Nephron (organoid): ENCODE results near the gene TMEM14A.

Source experiments
- H3K27ac Mint-ChIP-seq, 3 experiments: 2 replicates each; pipeline ENCODE4 v1.8.0; 2020; ENCODE audit warnings: mixed read lengths in 3 of 3, mild to moderate bottlenecking in 2 of 3, moderate library complexity in 1 of 3
- H3K27me3 Mint-ChIP-seq: 2 replicates; pipeline ENCODE4 v1.8.0; 2021; ENCODE audit warnings: low read depth, mild to moderate bottlenecking, moderate library complexity, mixed read lengths
- H3K36me3 Mint-ChIP-seq: 2 replicates; pipeline ENCODE4 v1.8.0; 2020; ENCODE audit warnings: low read depth, mixed read lengths
- H3K4me1 Mint-ChIP-seq: 2 replicates; pipeline ENCODE4 v1.8.0; 2020; ENCODE audit warnings: mixed read lengths
- H3K4me3 Mint-ChIP-seq, 3 experiments: 2 replicates each; pipeline ENCODE4 v1.8.0; 2020; ENCODE audit warnings: mild to moderate bottlenecking in 3 of 3, mixed read lengths in 3 of 3, moderate library complexity in 2 of 3
- H3K9me3 Mint-ChIP-seq: 2 replicates; pipeline ENCODE4 v1.8.0; 2020; ENCODE audit warnings: mixed read lengths
- CTCF ChIP-seq, 3 experiments: fragments of 200-600 bp; sonication (generic); IDR thresholded peaks; one replicate each; pipeline ENCODE4 v1.5.0; 2021; ENCODE audit warnings: antibody characterized with exemption in 3 of 3; ENCODE audit not compliant: unreplicated experiment in 3 of 3

TMEM14A gene, protein sequence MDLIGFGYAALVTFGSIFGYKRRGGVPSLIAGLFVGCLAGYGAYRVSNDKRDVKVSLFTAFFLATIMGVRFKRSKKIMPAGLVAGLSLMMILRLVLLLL

GRCh38 chr6:52670502-52671409 lies at the start of gene TMEM14A:
TSS of gene TMEM14A (plus strand) at chr6:52671113. CDS start at chr6:52677103, 5,990 bp downstream.
- H3K27ac Mint-ChIP-seq = peak within 1 kb of the TSS; percentile 79 to 86 (median 85)
- H3K4me3 Mint-ChIP-seq = peak within 1 kb of the TSS; percentile 95 to 98 (median 96)
- peaks cover 20% of the 10 kb centered on the region for H3K4me1 Mint-ChIP-seq
- H3K9me3 Mint-ChIP-seq = no peaks in the 10 kb centered on the region
- no peaks in the 10 kb centered on the region for H3K27me3 Mint-ChIP-seq
- H3K36me3 Mint-ChIP-seq = peaks cover 12% of the 10 kb centered on the region
- no peak for TF ChIP-seq CTCF (IDR thresholded peaks at IDR 0.05; ENCODE audit: unreplicated experiment in 3 of 3)

DNA sequence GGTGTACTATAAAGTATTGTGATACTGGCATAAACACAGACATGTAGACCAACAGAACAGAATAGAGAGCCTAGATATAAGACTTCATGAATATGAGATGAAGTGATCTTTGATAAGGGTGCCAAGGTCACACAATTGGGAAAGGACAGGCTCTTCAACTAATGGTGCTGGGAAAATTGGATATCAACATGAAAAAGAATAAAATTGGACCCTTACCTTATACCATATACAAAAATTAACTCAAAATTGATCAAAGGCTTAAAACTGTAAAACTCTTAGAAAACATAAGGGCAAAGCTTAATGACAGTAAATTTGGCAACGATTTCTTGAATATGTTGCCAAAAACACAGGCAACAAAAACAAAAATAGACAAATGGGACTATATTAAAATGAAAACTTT lies 49.3 kb upstream of the TMEM14A start:
- H3K36me3 Mint-ChIP-seq = no peaks in the 10 kb centered on the region
- no peak overlapping the region for H3K4me3 Mint-ChIP-seq
- no peaks in the 10 kb centered on the region for H3K9me3 Mint-ChIP-seq
- peaks cover 3% of the 10 kb centered on the region for H3K4me1 Mint-ChIP-seq
- no peak overlapping the region for H3K27ac Mint-ChIP-seq
- no peaks in the 10 kb centered on the region for H3K27me3 Mint-ChIP-seq
- TF ChIP-seq CTCF (IDR thresholded peaks at IDR 0.05; ENCODE audit: unreplicated experiment in 3 of 3) = no peak

GRCh38 chr6:52622810-52623209 lies 48.1 kb upstream of the TMEM14A start:
- H3K27me3 Mint-ChIP-seq = no peaks in the 10 kb centered on the region
- H3K4me1 Mint-ChIP-seq = peaks cover 5% of the 10 kb centered on the region
- H3K27ac Mint-ChIP-seq = no peak overlapping the region
- no peaks in the 10 kb centered on the region for H3K36me3 Mint-ChIP-seq
- H3K9me3 Mint-ChIP-seq = no peaks in the 10 kb centered on the region
- no peak for TF ChIP-seq CTCF (IDR thresholded peaks at IDR 0.05; ENCODE audit: unreplicated experiment in 3 of 3)
- no peak overlapping the region for H3K4me3 Mint-ChIP-seq

GRCh38 chr6:52632011-52632410 lies 38.9 kb upstream of the TMEM14A start:
- Mint-ChIP-seq H3K9me3 (no peaks in the 10 kb centered on the region), H3K36me3 (no peaks in the 10 kb centered on the region), H3K27me3 (no peaks in the 10 kb centered on the region), H3K4me3 (no peak overlapping the region), H3K4me1 (peaks cover 4% of the 10 kb centered on the region), H3K27ac (no peak overlapping the region)
- no peak for TF ChIP-seq CTCF (IDR thresholded peaks at IDR 0.05; ENCODE audit: unreplicated experiment in 3 of 3)

- Mint-ChIP-seq H3K9me3 (no peaks in the 10 kb centered on the region), H3K27me3 (no peaks in the 10 kb centered on the region), H3K4me1 (peaks cover 4% of the 10 kb centered on the region), H3K36me3 (no peaks in the 10 kb centered on the region), H3K4me3 (no peak overlapping the region), H3K27ac (no peak overlapping the region)
- no peak for TF ChIP-seq CTCF (IDR thresholded peaks at IDR 0.05; ENCODE audit: unreplicated experiment in 3 of 3)
These were observed 36.7 kb upstream of the TMEM14A start for GRCh38 chr6:52634211-52634610.
